Testis (tissue), 3 donors: ENCODE results near the gene GLCE. TPM values are rescaled to one million over a fixed set of nuclear protein-coding genes. Genes with fewer than 3 reads are reported as not detected.

Experiments
- DNase-seq: peaks from one replicate; pipeline ENCODE4 v3.0.0-alpha.2; 2019
- H3K27ac ChIP-seq, 2 donors: fragments of 200-600 bp; sonication (generic); one replicate each; pipeline ENCODE4 v1.5.1; 2019
- H3K27me3 ChIP-seq: fragments of 200-600 bp; sonication (generic); one replicate; pipeline ENCODE4 v1.5.1; 2019
- H3K36me3 ChIP-seq: fragments of 200-600 bp; sonication (generic); one replicate; pipeline ENCODE4 v1.5.1; 2017; ENCODE audit warnings: low read depth; ENCODE audit errors: missing control alignments
- H3K4me1 ChIP-seq: fragments of 200-600 bp; sonication (generic); one replicate; pipeline ENCODE4 v1.5.1; 2019
- H3K4me3 ChIP-seq, 2 donors: fragments of 200-600 bp; sonication (generic); one replicate each; pipeline ENCODE4 v1.5.1; 2017 to 2019
- H3K9me3 ChIP-seq: fragments of 200-600 bp; sonication (generic); one replicate; pipeline ENCODE4 v1.5.1; 2017
- POLR2A ChIP-seq: fragments of 450-650 bp; IDR thresholded peaks from one replicate; pipeline ENCODE4 v1.6.1; 2017; ENCODE audit warnings: antibody characterized with exemption, mild to moderate bottlenecking, moderate library complexity
- WGBS, 2 donors: methylation state at CpG; one replicate each; pipeline ENCODE4 v1.1.5; 2018; 5-methylcytosine and 5-hydroxymethylcytosine counted together
- intact Hi-C: fragments of 100-400 bp; cut with DNase I; formaldehyde crosslinking; loops from one replicate; pipeline ENCODE4 v1.15.1; 2023; ENCODE audit warnings: low total_unique reads
- polyA plus RNA-seq: library from polyadenylated mRNA; stranded (reverse); fragments of 350-450 nt; fragmentation: Illumina TruSeq; extraction: RNeasy Lipid Tissue Mini Kit (QIAGEN cat#74804); gene quantifications from one replicate; pipeline ENCODE4 v1.2.3, GENCODE V29; 2014; ENCODE audit warnings: low read depth, low replicate concordance; ENCODE audit not compliant: insufficient read depth
- total RNA-seq, 2 donors: library from RNA; depleted of rRNA; stranded (reverse); fragments of >200 nt; gene quantifications; one replicate each; pipeline ENCODE4 v1.2.3, GENCODE V29; 2016
- TF ChIP-seq, protein P1 (sequence below), 3 experiments: fragments of 450-650 bp in 2 of 3; fragments of 200-600 bp in 1 of 3; sonication (generic) in 1 of 3; IDR thresholded peaks; one replicate each; pipeline ENCODE4 v1.5.1; 2016 to 2019; ENCODE audit warnings: antibody characterized with exemption in 3 of 3, mild to moderate bottlenecking in 2 of 3, moderate library complexity in 1 of 3

Gene GLCE
- total and polyA plus RNA-seq, 3 donors from 2014 or later: 10.2 to 18.0 (median 15.5) TPM

DNA sequence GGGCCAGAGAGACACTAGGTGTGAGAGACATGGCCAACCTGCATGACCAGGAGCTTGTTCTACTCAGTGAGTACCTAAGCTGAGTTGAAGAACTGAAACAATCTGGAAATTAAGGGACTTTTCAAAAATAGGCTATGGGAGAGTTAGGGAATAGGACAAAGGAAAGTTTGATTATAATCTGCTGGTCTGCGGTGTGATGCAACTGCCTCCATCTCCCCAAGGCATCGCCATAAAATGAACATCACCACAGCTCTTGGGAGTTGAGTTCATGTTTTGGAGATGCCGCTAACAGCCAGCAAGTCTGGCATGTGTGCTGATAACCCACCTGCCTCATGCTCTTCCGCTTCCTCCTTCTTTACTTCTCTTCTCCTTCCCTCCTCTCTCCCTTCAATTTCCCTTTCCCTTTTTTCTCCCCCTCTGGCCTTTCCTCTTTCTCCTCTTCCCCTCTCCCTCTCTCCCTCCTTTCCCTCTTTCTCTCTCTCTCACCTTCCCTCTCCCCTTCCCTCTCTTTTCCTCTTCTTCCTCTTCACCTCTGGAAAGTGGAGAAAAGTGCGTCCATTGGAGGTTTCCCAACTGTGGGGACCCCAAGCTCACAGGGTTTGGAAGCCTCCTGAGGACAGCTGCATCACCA is 39.1 kb upstream of the GLCE start:
- no peak overlapping the region for H3K27ac ChIP-seq
- H3K4me1 ChIP-seq: peaks cover 4% of the 10 kb centered on the region
- H3K9me3 ChIP-seq: no peaks in the 10 kb centered on the region
- WGBS, 2 donors: 76 to 90% methylated on average over 5 of the region's 5 CpGs
- DNase-seq: no peak
- no peaks in the 10 kb centered on the region for H3K27me3 ChIP-seq
- H3K36me3 ChIP-seq: no peaks in the 10 kb centered on the region
- intact Hi-C loops: no loop called here
- no peak overlapping the region for H3K4me3 ChIP-seq
- TF ChIP-seq, protein P1, sequence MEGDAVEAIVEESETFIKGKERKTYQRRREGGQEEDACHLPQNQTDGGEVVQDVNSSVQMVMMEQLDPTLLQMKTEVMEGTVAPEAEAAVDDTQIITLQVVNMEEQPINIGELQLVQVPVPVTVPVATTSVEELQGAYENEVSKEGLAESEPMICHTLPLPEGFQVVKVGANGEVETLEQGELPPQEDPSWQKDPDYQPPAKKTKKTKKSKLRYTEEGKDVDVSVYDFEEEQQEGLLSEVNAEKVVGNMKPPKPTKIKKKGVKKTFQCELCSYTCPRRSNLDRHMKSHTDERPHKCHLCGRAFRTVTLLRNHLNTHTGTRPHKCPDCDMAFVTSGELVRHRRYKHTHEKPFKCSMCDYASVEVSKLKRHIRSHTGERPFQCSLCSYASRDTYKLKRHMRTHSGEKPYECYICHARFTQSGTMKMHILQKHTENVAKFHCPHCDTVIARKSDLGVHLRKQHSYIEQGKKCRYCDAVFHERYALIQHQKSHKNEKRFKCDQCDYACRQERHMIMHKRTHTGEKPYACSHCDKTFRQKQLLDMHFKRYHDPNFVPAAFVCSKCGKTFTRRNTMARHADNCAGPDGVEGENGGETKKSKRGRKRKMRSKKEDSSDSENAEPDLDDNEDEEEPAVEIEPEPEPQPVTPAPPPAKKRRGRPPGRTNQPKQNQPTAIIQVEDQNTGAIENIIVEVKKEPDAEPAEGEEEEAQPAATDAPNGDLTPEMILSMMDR (IDR thresholded peaks at IDR 0.05): no peak
- no peak for TF ChIP-seq POLR2A

DNA sequence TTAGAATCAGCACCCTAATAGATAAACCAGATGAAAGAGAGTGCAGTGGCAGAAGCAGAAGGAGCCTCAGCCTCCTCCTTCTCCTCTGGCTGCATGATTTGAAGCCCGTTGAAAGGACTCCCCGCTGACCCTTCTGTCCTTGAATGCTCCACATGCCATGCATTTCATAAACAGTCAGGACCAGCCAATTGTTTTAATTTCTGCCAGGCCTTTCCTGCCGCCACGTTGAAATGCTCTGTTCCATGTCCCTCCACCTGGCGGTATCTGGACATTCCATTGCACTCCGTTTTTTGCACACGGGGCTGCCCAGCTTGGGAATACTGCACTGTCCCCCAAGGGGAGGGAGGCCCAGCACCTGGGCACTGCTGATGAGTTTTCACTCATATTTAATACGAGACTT is 35.2 kb upstream of the GLCE start:
- no peak overlapping the region for H3K27ac ChIP-seq
- no peaks in the 10 kb centered on the region for H3K9me3 ChIP-seq
- no peaks in the 10 kb centered on the region for H3K36me3 ChIP-seq
- no peaks in the 10 kb centered on the region for H3K27me3 ChIP-seq
- peaks cover 7% of the 10 kb centered on the region for H3K4me1 ChIP-seq
- DNase-seq: no peak
- 40 to 59% methylated on average over 8 of the region's 8 CpGs for WGBS, 2 donors
- TF ChIP-seq POLR2A: no peak
- TF ChIP-seq, protein P1 (IDR thresholded peaks at IDR 0.05): no peak
- H3K4me3 ChIP-seq: no peak overlapping the region
- intact Hi-C loops: no loop called here

DNA sequence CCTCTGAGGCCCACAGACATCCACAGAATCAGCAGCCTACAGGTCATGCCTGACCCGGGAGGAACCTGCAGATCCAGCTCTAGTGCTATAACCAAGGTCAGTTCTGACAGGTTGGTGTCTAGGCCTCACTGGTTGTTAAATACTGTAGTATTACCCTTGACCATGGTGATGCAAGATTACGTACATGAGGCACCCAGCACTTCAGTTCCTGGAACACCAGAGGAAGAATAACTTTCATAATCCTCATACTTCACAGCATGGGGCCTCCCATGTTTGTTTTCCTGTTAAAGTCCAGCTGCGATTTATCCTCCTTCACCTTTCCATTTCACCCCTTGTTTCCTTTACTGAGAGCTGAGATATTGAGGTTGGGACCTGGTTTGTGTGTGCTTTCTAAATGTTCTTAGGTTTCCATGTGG is 34.4 kb upstream of the GLCE start:
- no peaks in the 10 kb centered on the region for H3K27me3 ChIP-seq
- H3K4me1 ChIP-seq: peaks cover 7% of the 10 kb centered on the region
- intact Hi-C loops: no loop called here
- H3K36me3 ChIP-seq: no peaks in the 10 kb centered on the region
- TF ChIP-seq POLR2A: no peak
- TF ChIP-seq, protein P1 (IDR thresholded peaks at IDR 0.05): no peak
- no peak overlapping the region for H3K4me3 ChIP-seq
- no peak for DNase-seq
- H3K9me3 ChIP-seq: no peaks in the 10 kb centered on the region
- no peak overlapping the region for H3K27ac ChIP-seq
- 85 to 88% methylated on average over 3 of the region's 3 CpGs for WGBS, 2 donors

DNA sequence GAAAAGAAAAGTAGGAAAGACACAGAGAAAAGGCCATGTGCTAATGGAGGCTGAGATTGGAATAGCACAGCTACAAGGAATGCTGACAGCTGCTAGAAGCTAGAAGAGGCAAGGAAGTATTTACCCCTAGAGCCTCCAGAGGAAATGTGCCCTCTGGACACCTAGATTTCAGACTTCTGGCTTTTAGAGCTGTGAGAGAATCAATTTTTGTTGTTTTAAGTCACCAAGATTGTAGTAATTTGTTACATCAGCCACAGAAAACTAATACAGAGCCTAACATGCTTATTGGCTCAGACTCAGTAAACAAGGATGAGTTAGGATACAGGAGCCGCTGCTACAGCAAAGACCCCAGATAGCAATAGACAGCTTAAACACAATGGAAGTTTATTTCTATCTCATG is 33.1 kb upstream of the GLCE start:
- TF ChIP-seq POLR2A: no peak
- TF ChIP-seq, protein P1 (IDR thresholded peaks at IDR 0.05): no peak

More for the DNA sequence above, 33.1 kb upstream of the GLCE start:
- Histone ChIP-seq H3K27ac (no peak overlapping the region), H3K9me3 (no peaks in the 10 kb centered on the region), H3K4me3 (no peak overlapping the region), H3K4me1 (peaks cover 7% of the 10 kb centered on the region), H3K27me3 (no peaks in the 10 kb centered on the region), H3K36me3 (no peaks in the 10 kb centered on the region)
- 80 to 90% methylated on average over 1 of the region's 1 CpG for WGBS, 2 donors
- no peak for DNase-seq
- intact Hi-C loops: no loop called here
